Activated naive CD4-positive, alpha-beta T cell treated with anti-CD3 and anti-CD28 coated beads, Interleukin-2, amount 50 U/mL, for 72 hours (primary cell): Measurements from ENCODE around the gene LAMA3. TPM values are rescaled to one million over a fixed set of nuclear protein-coding genes. Genes with fewer than 3 reads are reported as not detected.
A peak's percentile ranks its signal among the peaks of the same experiment; 100 is the strongest.

Experiments
- ATAC-seq, 2 donors: fragments of 150-1000 bp; cut with Tn5 transposase; 2 replicates each; pipeline ENCODE4 v1.10.0; 2021; ENCODE audit warnings: mild to moderate bottlenecking in 2 of 2, moderate library complexity in 2 of 2
- DNase-seq, 2 donors: peaks; one replicate each; pipeline ENCODE4 v3.0.0; 2021 to 2022; ENCODE audit warnings: low spot score in 2 of 2
- H3K27ac Mint-ChIP-seq, 2 donors: one replicate each; pipeline ENCODE4 v1.8.0; 2022; ENCODE audit warnings: mild to moderate bottlenecking in 2 of 2, mixed read lengths in 2 of 2
- H3K36me3 Mint-ChIP-seq, 2 donors: one replicate each; pipeline ENCODE4 v1.8.0; 2022; ENCODE audit warnings: mixed read lengths in 2 of 2
- H3K9me3 Mint-ChIP-seq, 2 donors: one replicate each; pipeline ENCODE4 v1.8.0; 2022; ENCODE audit warnings: mixed read lengths in 2 of 2
- total RNA-seq, 2 donors: library from RNA; stranded (reverse); gene quantifications; one replicate each; pipeline ENCODE4 v1.2.3, GENCODE V29; 2022

The LAMA3 gene
- total RNA-seq, 2 donors from 2014 or later: 0.07 to 0.16 TPM

- Mint-ChIP-seq H3K36me3 (no peaks in the 10 kb centered on the region), H3K9me3 (no peaks in the 10 kb centered on the region), H3K27ac (no peak overlapping the region)
- DNase-seq (no peak), ATAC-seq (no peak)
Measured at GRCh38 chr18:23833714-23834113, 144.5 kb downstream of the LAMA3 start.

- H3K36me3 Mint-ChIP-seq: no peaks in the 10 kb centered on the region
- ATAC-seq (peak; percentile 28 to 33), DNase-seq (no peak)
- H3K9me3 Mint-ChIP-seq: no peaks in the 10 kb centered on the region
- H3K27ac Mint-ChIP-seq: no peak overlapping the region
Measured at GRCh38 chr18:23835091-23835490, 145.8 kb downstream of the LAMA3 start.

- no peaks in the 10 kb centered on the region for H3K36me3 Mint-ChIP-seq
- H3K9me3 Mint-ChIP-seq: no peaks in the 10 kb centered on the region
- DNase-seq (no peak), ATAC-seq (no peak)
- no peak overlapping the region for H3K27ac Mint-ChIP-seq
Measured at GRCh38 chr18:23835506-23835905, 146.3 kb downstream of the LAMA3 start.

- DNase-seq (no peak), ATAC-seq (no peak)
- H3K9me3 Mint-ChIP-seq: no peaks in the 10 kb centered on the region
Measured at GRCh38 chr18:23837591-23837990, 148.3 kb downstream of the LAMA3 start.

GRCh38 chr18:23838233-23838632 lies 149.0 kb downstream of the LAMA3 start:
- no peak overlapping the region for H3K27ac Mint-ChIP-seq
- H3K9me3 Mint-ChIP-seq: no peaks in the 10 kb centered on the region
- no peak for ATAC-seq
- H3K36me3 Mint-ChIP-seq: no peaks in the 10 kb centered on the region
- no peak for DNase-seq

More at GRCh38 chr18:23837591-23837990, 148.3 kb downstream of the LAMA3 start:
- Mint-ChIP-seq H3K36me3 (no peaks in the 10 kb centered on the region), H3K27ac (no peak overlapping the region)

- DNase-seq (no peak), ATAC-seq (peak; percentile 89 to 95)
- no peaks in the 10 kb centered on the region for H3K9me3 Mint-ChIP-seq
- H3K36me3 Mint-ChIP-seq: no peaks in the 10 kb centered on the region
- peak overlapping the region in 1 of 2 donors; percentile 11 for H3K27ac Mint-ChIP-seq
Measured at GRCh38 chr18:23838801-23839366, 149.6 kb downstream of the LAMA3 start.

GRCh38 chr18:23842305-23842704 lies 153.1 kb downstream of the LAMA3 start:
- H3K36me3 Mint-ChIP-seq: no peaks in the 10 kb centered on the region
- peak overlapping the region in 1 of 2 donors; percentile 68 for H3K27ac Mint-ChIP-seq
- ATAC-seq (no peak), DNase-seq (no peak)
- no peaks in the 10 kb centered on the region for H3K9me3 Mint-ChIP-seq

GRCh38 chr18:23844991-23845680 lies 155.9 kb downstream of the LAMA3 start:
- Mint-ChIP-seq H3K27ac (no peak overlapping the region), H3K36me3 (no peaks in the 10 kb centered on the region), H3K9me3 (no peaks in the 10 kb centered on the region)
- no peak for DNase-seq
- ATAC-seq: no peak

GRCh38 chr18:23845988-23846630 lies 156.9 kb downstream of the LAMA3 start:
- no peak for DNase-seq
- no peaks in the 10 kb centered on the region for H3K9me3 Mint-ChIP-seq
- no peak overlapping the region for H3K27ac Mint-ChIP-seq
- no peak for ATAC-seq
- no peaks in the 10 kb centered on the region for H3K36me3 Mint-ChIP-seq

- Mint-ChIP-seq H3K36me3 (no peaks in the 10 kb centered on the region), H3K27ac (peak overlapping the region in 1 of 2 donors; percentile 40), H3K9me3 (no peaks in the 10 kb centered on the region)
- ATAC-seq (no peak), DNase-seq (no peak)
Measured at GRCh38 chr18:23847321-23847986, 158.2 kb downstream of the LAMA3 start.

GRCh38 chr18:23849141-23849540 lies 159.9 kb downstream of the LAMA3 start:
- DNase-seq: no peak
- Mint-ChIP-seq H3K36me3 (no peaks in the 10 kb centered on the region), H3K27ac (no peak overlapping the region), H3K9me3 (peaks cover 0 to 4% of the 10 kb centered on the region in 2 donors)
- ATAC-seq: no peak

- DNase-seq: no peak
- H3K36me3 Mint-ChIP-seq: no peaks in the 10 kb centered on the region
- H3K9me3 Mint-ChIP-seq: peaks cover 0 to 5% of the 10 kb centered on the region in 2 donors
- no peak overlapping the region for H3K27ac Mint-ChIP-seq
- ATAC-seq: no peak
Measured at GRCh38 chr18:23850215-23850614, 161.0 kb downstream of the LAMA3 start.

- ATAC-seq (no peak), DNase-seq (no peak)
- Mint-ChIP-seq H3K36me3 (no peaks in the 10 kb centered on the region), H3K9me3 (peaks cover 0 to 5% of the 10 kb centered on the region in 2 donors), H3K27ac (peak overlapping the region; percentile 8 to 16)
Measured at GRCh38 chr18:23851470-23852002, 162.3 kb downstream of the LAMA3 start.

- DNase-seq (no peak), ATAC-seq (no peak)
- Mint-ChIP-seq H3K36me3 (no peaks in the 10 kb centered on the region), H3K9me3 (peaks cover 0 to 5% of the 10 kb centered on the region in 2 donors), H3K27ac (peak overlapping the region in 1 of 2 donors; percentile 8)
Measured at GRCh38 chr18:23852236-23853045, 163.2 kb downstream of the LAMA3 start.

- ATAC-seq: no peak
- Mint-ChIP-seq H3K27ac (no peak overlapping the region), H3K36me3 (no peaks in the 10 kb centered on the region), H3K9me3 (peaks cover 0 to 5% of the 10 kb centered on the region in 2 donors)
- no peak for DNase-seq
Measured at GRCh38 chr18:23853448-23854195, 164.4 kb downstream of the LAMA3 start.

- H3K27ac Mint-ChIP-seq: no peak overlapping the region
- DNase-seq: no peak
- H3K9me3 Mint-ChIP-seq: peaks cover 0 to 5% of the 10 kb centered on the region in 2 donors
- ATAC-seq: no peak
- H3K36me3 Mint-ChIP-seq: no peaks in the 10 kb centered on the region
Measured at GRCh38 chr18:23855721-23856120, 166.5 kb downstream of the LAMA3 start.
